ELF-1 (cell line): Measurements from ENCODE around the gene LDLRAD3.
A peak's percentile ranks its signal among the peaks of the same experiment; 100 is the strongest.
"Not testable (repeated sequence)": the region's sequence is repeated elsewhere in the genome, so short reads cannot be mapped to it uniquely, and the experiment has no call there.

Experiments used
- DNase-seq: peaks from one replicate; pipeline ENCODE4 v3.0.0-alpha.2; 2016; ENCODE audit warnings: low read depth, low spot score

LDLRAD3 gene

GRCh38 chr11:36161572-36161971, 217.7 kb downstream of the LDLRAD3 start:
- DNase-seq: no peak

DNA sequence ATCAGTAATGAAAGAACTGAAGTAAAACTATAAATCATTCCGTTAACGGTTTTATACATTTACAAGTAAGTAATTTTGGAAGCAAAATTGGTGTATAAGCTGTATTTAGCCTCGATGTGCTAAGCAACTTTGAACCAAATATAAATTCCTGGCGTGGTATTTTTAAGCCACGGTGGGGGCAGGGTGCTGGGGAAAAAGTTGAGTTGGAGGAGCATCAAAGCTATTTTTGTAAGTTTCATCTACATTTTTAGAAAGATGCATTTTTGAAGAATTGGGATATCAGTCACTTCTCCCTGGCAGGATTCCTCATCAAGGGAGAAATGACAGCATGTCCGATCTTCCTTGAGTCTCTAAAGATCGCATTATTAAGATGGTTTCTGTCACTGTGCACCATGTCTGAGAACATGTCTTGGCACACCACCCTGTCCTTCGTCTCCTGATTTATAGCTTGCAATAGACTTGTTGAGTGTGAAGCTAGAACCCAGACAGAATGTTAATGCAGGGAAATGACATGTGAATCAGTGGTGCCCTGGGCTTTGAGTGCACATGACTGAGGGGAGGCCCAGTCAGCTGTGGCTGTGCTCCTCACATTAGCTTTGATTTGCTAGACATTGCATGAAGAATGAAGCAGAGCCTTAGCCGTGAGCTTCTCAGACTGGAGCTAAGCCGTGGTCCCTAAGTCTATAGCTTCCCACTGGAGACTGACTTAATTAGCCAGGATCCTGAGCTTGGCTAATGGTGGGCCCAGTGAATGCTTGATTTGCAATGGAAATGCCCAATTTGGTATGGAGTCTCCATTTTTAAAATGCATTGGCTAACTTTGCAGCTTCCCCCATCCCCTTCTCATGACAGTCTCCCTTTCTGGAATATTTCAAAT, 218.4 kb downstream of the LDLRAD3 start:
- DNase-seq: no peak

GRCh38 chr11:36162883-36163434, 219.1 kb downstream of the LDLRAD3 start:
- peak; percentile 34 for DNase-seq

GRCh38 chr11:36164506-36165250, 220.8 kb downstream of the LDLRAD3 start:
- no peak for DNase-seq

DNA sequence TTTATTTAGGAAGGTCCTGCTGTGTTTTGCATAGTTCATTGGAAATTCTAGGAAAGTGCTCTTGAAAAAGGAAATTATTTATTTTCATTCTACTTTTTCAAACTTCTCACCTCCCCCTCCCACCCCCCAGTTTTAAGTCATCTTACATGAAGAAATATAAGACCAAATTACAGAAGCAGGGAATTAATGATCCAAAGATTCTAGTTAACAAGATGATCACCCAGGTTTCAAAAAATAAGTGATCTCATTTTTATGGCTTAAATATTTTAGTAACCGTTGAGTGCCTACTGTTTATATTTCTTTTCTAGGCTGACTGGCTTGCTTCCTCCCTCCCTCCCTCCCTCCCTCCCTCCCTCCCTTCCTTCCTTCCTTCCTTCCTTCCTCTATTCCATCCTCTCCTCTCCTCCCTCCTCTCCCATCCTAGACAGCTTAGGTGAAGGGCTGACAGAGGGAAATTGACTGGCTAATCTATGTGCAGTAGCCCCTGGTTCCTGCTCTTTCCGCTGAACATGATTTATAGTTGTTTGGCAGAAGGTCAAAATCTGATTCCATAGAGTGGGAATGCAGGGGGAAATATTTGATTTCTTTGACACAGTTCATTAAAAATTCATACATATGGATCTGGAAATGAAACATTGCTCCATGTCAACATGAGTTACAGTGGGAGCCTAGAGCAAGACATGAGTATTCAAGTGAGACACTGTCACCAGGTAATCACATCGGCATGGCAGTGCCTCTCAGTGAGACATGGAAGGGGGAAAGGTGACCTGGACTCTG, 221.9 kb downstream of the LDLRAD3 start:
- DNase-seq: no peak

GRCh38 chr11:36167073-36167472, 223.2 kb downstream of the LDLRAD3 start:
- DNase-seq: no peak

DNA sequence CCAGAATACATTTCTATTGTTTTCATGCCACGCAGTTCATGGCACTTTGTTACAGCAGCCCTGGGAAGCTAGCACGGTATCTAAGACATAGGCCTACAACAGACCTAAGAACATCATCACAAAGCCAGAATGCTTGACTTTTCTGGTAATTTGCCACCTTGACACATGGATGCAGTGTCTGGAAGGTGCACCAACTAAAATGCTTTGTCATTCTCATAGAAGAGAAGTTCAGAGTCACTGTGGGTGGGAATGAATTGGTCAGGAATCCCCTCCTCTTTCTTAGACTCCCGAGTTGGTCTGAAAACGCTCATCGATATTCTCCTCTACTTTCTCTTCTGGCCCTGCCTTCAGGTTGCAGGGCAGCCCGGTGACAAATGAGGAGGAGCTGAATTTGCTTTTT, 223.9 kb downstream of the LDLRAD3 start:
- DNase-seq: no peak

- DNase-seq: no peak
These were observed 234.0 kb downstream of the LDLRAD3 start for GRCh38 chr11:36177836-36178235.

GRCh38 chr11:36186340-36187175, 242.7 kb downstream of the LDLRAD3 start:
- no peak for DNase-seq

DNA sequence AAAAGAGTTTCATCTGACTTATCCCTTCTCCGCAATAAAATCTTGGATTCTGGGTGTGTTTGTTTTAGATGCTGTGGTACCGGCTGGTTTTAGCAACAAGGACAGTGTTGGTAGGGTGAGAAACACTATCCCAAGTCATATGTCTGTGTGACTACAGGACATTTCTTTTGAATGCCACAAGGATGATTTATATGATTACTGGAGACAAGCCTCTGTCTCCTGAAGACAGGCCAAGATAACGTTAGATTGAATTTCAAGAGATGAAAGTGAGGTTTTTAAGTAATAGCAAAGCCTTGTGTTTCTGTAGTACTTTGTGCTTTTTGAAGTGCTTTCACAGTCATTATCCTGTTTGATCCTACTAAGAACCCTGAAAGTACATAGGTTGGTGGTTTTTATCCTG, 243.8 kb downstream of the LDLRAD3 start:
- no peak for DNase-seq

- not testable (repeated sequence) for DNase-seq
These were observed 245.9 kb downstream of the LDLRAD3 start for GRCh38 chr11:36189735-36190134.

GRCh38 chr11:36191941-36192340, 248.1 kb downstream of the LDLRAD3 start:
- no peak for DNase-seq

- DNase-seq: no peak
These were observed 248.8 kb downstream of the LDLRAD3 start for GRCh38 chr11:36192425-36193289.

- DNase-seq: no peak
These were observed 249.4 kb downstream of the LDLRAD3 start for GRCh38 chr11:36193290-36193619.

- DNase-seq: no peak
These were observed 249.9 kb downstream of the LDLRAD3 start for GRCh38 chr11:36193721-36194120.

- no peak for DNase-seq
These were observed 251.9 kb downstream of the LDLRAD3 start for GRCh38 chr11:36195496-36196354.

DNA sequence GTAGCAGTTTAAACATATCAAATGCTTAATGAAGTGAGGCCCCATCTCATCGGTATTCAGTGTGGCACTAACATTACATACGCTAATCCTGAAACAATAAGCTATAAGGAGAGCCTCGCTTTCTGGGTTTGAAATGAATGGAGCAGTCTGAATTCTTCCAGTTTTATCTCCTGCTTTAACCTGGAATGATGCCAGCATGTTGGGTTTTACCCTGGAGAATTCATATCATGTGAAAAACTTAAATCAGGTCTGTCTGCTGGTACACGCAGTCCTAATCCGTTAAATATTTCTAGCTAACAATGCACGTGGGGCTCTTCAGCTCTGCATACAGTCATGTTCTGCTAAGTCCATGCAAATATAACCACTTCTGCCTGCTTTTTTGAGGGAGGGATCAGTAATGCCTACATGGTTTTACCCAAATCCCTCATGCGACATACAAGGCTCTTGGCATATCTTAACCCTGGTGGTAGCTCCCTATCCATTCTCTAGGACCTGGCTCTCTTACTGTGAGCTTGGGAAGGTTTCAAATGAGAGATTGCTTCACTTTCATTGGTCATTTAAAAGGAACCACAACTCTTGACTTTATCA, 252.6 kb downstream of the LDLRAD3 start:
- DNase-seq: no peak

DNA sequence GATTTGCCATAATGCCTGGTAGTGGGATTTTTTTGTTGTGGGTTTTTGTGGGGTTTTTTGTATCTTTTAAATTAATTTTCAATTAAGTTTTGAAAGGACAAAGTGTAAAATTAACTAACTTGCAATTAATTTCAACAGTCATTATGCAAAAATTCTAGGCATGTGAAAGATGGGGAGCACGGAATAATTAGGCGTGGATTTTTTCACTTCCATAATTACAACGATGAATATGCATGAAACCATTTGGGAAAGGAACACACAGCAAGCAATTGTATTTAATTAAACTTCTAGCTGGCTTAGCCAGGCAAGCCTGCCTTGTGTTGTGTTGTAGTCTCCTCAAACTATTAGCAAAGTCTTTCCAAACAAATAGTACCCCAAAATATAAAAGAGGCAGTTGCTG, 257.5 kb downstream of the LDLRAD3 start:
- DNase-seq: no peak

GRCh38 chr11:36205536-36205935, 261.7 kb downstream of the LDLRAD3 start:
- DNase-seq: no peak
